GM20431 (cell line): ENCODE results near the gene TRIM75.
"Not testable (repeated sequence)": the region's sequence is repeated elsewhere in the genome, so short reads cannot be mapped to it uniquely, and the experiment has no call there.

Experiments used
- in situ Hi-C: fragments of 300-500 bp; cut with MseI, MboI; formaldehyde crosslinking; loops from one replicate; pipeline ENCODE4 v1.15.0; 2020; ENCODE audit warnings: low sequenced_read_pairs; ENCODE audit not compliant: unreplicated experiment

Gene TRIM75

GRCh38 chr4:165053645-165054044 is at the start of gene TRIM75:
Gene TRIM75, plus strand, starts transcription at chr4:165053866. Its CDS starts 5,282 bp downstream, at chr4:165059148.
- in situ Hi-C loops, result no loop called here

GRCh38 chr4:165005352-165005925 is 48.2 kb upstream of the TRIM75 start:
- in situ Hi-C loops, result no loop called here

- in situ Hi-C loops, result no loop called here
Observed at GRCh38 chr4:165006456-165006855, 47.2 kb upstream of the TRIM75 start.

- in situ Hi-C loops, result no loop called here
Observed at GRCh38 chr4:165006886-165007285, 46.8 kb upstream of the TRIM75 start.

GRCh38 chr4:165009493-165010227 is 44.0 kb upstream of the TRIM75 start:
- in situ Hi-C loops, result no loop called here

- in situ Hi-C loops, result no loop called here
Observed at GRCh38 chr4:165010487-165010886, 43.2 kb upstream of the TRIM75 start.

GRCh38 chr4:165010991-165011390 is 42.7 kb upstream of the TRIM75 start:
- in situ Hi-C loops, result no loop called here

- in situ Hi-C loops, result no loop called here
Observed at GRCh38 chr4:165011403-165011802, 42.3 kb upstream of the TRIM75 start.

GRCh38 chr4:165013691-165014090 is 40.0 kb upstream of the TRIM75 start:
- in situ Hi-C loops, result no loop called here

GRCh38 chr4:165016971-165017370 is 36.7 kb upstream of the TRIM75 start:
- in situ Hi-C loops, result no loop called here

- in situ Hi-C loops, result not testable (repeated sequence)
Observed at GRCh38 chr4:165019995-165020394, 33.7 kb upstream of the TRIM75 start.

- in situ Hi-C loops, result not testable (repeated sequence)
Observed at GRCh38 chr4:165025782-165026181, 27.9 kb upstream of the TRIM75 start.

GRCh38 chr4:165027762-165028402 is 25.8 kb upstream of the TRIM75 start:
- in situ Hi-C loops, result no loop called here

GRCh38 chr4:165031436-165032211 is 22.0 kb upstream of the TRIM75 start, which contains the start of gene TRIM60:
Gene TRIM60, plus strand, starts transcription at chr4:165031999. Its CDS starts 8,074 bp downstream, at chr4:165040073.
- in situ Hi-C loops, result no loop called here

- in situ Hi-C loops, result no loop called here
Observed at GRCh38 chr4:165048170-165048569, 5.5 kb upstream of the TRIM75 start.

GRCh38 chr4:165052627-165053026 is 1.0 kb upstream of the TRIM75 start:
- in situ Hi-C loops, result no loop called here

GRCh38 chr4:165055601-165056000 is 1.9 kb downstream of the TRIM75 start:
- in situ Hi-C loops, result no loop called here

GRCh38 chr4:165058666-165059065 is 5.0 kb downstream of the TRIM75 start:
- in situ Hi-C loops, result no loop called here

- in situ Hi-C loops, result no loop called here
Observed at GRCh38 chr4:165059386-165059785, 5.7 kb downstream of the TRIM75 start.

GRCh38 chr4:165060938-165061337 is 7.3 kb downstream of the TRIM75 start:
- in situ Hi-C loops, result no loop called here
